ENCODE measurements around the gene NUDC. TPM values are rescaled to one million over a fixed set of nuclear protein-coding genes. Genes with fewer than 3 reads are reported as not detected.

Gene NUDC
- total and polyA plus RNA-seq, 9 of the 15 experiments (the other 6 are each of a cell fraction or from before 2014, with no cell fraction given), result 9.8 to 234 (median 149) TPM

- TF ChIP-seq BCLAF1 (IDR thresholded peaks at IDR 0.05; ENCODE audit: borderline replicate concordance in 1 of 2, control insufficient read depth in 1 of 2, low read depth in 2 of 2, low read length in 1 of 2) (no peak), E2F6 (IDR thresholded peaks at IDR 0.05; ENCODE audit: borderline replicate concordance in 1 of 2, extremely low read depth in 1 of 2, insufficient read depth in 1 of 2, insufficient read length in 1 of 2, low read depth in 1 of 2, low read length in 1 of 2, poor library complexity in 1 of 2, severe bottlenecking in 1 of 2) (peak in 1 of 2 experiments; percentile 33), PHF21A (IDR thresholded peaks at IDR 0.05; ENCODE audit: borderline replicate concordance, low read depth) (no peak), RBFOX2 (IDR thresholded peaks at IDR 0.05; ENCODE audit: low read depth, low read length) (peak; percentile 45; the same call in 1 of the 2 replicates), SMARCA4 (IDR thresholded peaks at IDR 0.05) (peak; percentile 76), MTA3 (IDR thresholded peaks at IDR 0.05; ENCODE audit: borderline replicate concordance) (peak; percentile 77; the same call in 1 of the 2 replicates), MBD1 (CRISPR knock-in tag; IDR thresholded peaks at IDR 0.05) (no peak), ZNF232 (CRISPR knock-in tag; IDR thresholded peaks at IDR 0.05) (no peak), FOSL1 (tag; conservative IDR thresholded peaks at IDR 0.05) (no peak), NFE2 (IDR thresholded peaks at IDR 0.05; ENCODE audit: low read depth) (no peak), GTF2B (IDR thresholded peaks at IDR 0.05; ENCODE audit: extremely low read depth, insufficient read length) (no peak), ZNF408 (CRISPR knock-in tag; IDR thresholded peaks at IDR 0.05; ENCODE audit: low read depth) (no peak), SAFB (IDR thresholded peaks at IDR 0.05; ENCODE audit: borderline replicate concordance, low read depth, low read length) (no peak), ETS1 (conservative IDR thresholded peaks at IDR 0.05; ENCODE audit: control insufficient read depth, low read depth, low read length) (no peak), ZNF41 (CRISPR knock-in tag; conservative IDR thresholded peaks at IDR 0.05) (no peak)
Observed at GRCh38 chr1:26913754-26914619, 7.6 kb upstream of the NUDC start, which contains the start of gene NR0B2 (continued).
